M059J (cell line): ENCODE results near the gene HMOX2. TPM values are rescaled to one million over a fixed set of nuclear protein-coding genes. Genes with fewer than 3 reads are reported as not detected.
A peak's percentile ranks its signal among the peaks of the same experiment; 100 is the strongest.

Experiments
- DNase-seq: peaks from one replicate; pipeline ENCODE4 v3.0.0-alpha.2; 2012; ENCODE audit warnings: low read depth
- total RNA-seq: library from RNA; depleted of rRNA; stranded (reverse); fragments of >200 nt; shearing (Covaris generic); gene quantifications from 2 replicates; pipeline ENCODE4 v1.2.3, GENCODE V29; 2014

Gene HMOX2
- total RNA-seq, 1 experiment from 2014 or later: 86.1 TPM

DNA sequence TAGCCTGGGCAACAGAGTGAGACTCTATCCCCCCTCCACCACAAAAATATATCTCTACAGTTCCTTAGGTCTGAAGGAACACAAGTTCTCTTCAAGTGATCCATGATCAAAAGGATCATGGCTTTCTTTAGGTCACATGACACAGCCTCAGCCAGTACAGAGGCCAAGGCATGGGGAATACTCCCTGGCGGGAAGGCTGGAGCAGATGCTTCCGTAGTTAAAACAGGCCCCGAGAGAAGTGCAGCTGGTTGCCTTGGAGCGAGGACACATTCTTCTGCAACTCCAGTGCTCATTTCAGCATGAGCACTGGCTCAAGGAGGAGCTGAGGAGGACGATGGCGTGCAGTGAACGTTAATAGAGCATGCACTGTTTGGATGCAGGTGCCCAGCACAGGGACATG is 48.9 kb downstream of the HMOX2 start:
- no peak for DNase-seq

DNA sequence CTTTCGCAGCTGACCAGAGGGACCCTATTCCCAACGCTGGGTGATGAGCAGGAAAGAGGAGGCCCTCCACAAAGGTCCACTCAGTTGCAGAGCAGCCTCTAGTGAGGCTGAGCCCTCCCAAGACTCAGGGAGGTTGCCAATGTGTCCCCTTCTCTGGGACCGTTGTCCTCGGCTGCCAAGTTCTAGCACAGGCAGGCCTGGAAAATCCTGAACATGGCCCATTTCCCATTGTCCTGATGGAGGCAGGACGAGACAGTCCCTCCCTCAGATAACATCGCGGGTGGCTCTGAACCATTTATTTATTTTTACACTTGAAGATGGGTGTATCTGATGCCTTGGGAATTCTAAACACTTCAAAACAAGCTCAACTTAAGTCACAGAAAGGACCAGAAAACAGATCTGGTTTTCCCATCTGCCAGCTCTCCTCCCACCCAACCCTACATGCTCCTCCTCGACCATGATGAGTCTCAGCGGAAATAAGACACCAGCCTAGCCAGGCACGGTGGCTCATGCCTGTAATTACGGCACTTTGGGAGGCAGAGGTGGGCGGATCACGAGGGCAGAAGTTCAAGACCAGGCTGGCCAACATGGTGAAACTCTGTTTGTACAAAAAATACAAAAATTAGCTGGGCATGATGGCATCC is 49.6 kb downstream of the HMOX2 start:
- no peak for DNase-seq

DNA sequence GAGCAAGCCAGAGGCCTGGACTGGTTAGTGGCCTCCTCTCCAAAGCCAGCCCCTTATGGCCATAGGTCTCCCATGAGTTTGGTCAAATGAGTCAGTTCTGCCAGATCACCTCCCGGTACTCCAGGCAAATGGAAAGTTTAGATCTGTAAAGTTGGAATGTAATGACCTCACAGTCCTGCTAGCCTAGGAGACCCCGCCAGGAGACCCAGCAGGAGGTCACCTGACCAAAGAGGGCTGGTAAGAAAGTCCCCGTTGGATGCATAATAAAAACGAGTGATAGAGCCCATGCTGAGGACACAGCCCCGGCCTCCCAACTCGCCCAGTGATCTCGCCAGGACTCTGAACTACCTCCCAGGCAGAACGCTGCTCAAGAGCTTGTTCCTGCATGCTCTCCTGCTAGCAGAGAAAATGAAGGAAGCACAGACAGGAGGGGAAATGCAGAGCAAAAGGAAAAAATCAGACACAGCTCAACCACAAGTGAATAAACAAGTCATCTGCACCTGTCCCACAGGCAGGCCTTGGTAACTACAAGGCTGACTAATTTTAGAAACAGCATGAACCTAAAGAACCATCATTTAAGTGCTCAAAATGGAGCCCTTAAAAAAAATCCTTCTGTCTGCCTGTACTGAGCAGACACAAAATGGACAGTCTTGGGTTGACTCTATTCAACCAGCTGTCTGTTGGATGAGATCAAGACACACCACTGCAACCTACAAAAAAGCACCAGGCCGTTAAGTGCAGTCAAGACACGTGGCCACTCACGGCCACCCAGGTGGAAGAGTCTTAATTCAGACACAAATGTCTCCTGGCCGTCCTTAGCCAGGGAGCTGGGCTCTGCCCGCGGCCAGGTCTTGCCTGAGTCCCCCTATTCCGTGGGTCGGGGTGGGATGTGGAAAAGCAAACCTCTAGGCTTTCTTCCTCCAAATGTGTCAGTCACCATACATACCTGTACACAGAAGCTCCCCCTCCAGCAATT is 53.2 kb downstream of the HMOX2 start:
- DNase-seq: peak; percentile 87

GRCh38 chr16:4531811-4532210 is 55.6 kb downstream of the HMOX2 start:
- DNase-seq: no peak

- DNase-seq: no peak
These were observed 56.0 kb downstream of the HMOX2 start for GRCh38 chr16:4532238-4532637.

DNA sequence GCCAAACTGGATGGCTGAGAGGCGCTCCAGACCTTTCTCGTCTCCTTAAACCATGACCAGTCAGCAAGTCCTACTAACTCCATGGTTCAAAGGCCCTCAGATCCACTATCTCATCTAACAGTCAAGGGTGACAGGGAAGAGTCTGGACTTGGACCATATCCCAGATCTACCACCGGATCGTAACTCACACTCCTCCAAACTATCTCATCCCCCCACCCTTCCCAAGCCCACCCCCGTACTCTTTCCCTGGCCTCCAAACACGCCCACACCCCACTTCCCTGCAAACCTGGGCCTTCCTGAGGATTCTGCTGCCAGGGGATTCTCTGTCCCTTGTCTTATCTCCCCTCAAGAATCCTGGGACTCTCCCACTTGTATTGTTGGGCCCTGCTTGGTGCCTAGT is 57.3 kb downstream of the HMOX2 start:
- DNase-seq: no peak

- DNase-seq: no peak
These were observed 58.1 kb downstream of the HMOX2 start for GRCh38 chr16:4534151-4534790.

- DNase-seq: no peak
These were observed 59.5 kb downstream of the HMOX2 start for GRCh38 chr16:4535627-4536108.

GRCh38 chr16:4536391-4537106 is 60.4 kb downstream of the HMOX2 start:
- no peak for DNase-seq

DNA sequence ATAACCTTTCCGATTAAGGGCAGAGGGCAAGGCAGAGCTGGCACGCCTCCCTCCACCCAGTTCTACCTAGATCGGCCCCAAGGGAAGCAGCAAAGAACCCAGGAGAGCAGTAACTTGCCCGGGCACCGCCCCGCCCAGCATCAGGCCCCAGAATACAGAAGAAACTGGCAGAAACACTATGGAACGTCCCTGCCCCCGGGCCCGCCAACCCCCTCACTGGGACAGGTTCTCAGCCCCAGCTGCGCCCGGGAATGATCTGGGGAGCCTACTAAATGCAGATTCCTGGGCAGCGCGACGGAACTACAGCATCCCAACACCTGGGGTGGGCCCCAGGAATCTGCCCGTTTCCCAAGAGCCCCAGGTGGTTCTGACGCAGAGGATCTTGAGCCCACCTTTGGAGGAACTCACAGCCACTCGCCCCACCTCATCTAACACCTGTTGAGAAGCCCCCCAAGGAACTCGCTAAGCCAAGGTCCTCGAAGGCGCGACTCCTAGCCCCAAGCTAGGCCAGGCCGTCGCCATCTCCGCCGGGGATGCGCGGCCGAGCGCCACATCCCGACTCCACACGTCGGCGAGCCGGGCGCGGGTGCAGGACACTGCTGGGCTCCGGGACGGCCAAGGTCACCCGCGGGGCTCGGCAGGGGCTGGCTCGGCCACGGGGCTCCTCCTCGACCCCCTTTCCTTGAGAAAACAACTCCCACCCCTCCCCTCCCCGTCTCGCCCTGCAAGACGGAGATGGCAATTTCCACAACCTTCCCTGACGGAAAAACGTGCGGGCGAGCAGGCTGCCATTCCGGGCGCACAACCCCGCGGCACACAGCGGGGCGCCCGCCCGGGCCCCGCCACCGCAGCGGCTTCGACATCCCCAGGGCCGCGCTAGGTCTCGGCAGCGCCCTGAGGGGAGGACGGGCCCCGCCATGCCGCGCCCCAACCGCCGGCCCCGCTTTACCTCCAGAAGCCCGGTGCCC is 61.5 kb downstream of the HMOX2 start:
- DNase-seq: peak; percentile 16

- DNase-seq: peak; percentile 92
These were observed 62.4 kb downstream of the HMOX2 start, which contains the start of gene CDIP1 for GRCh38 chr16:4538350-4539235. CDIP1 (minus strand) TSS chr16:4538773; CDS start chr16:4514130, 24,643 bp downstream.

DNA sequence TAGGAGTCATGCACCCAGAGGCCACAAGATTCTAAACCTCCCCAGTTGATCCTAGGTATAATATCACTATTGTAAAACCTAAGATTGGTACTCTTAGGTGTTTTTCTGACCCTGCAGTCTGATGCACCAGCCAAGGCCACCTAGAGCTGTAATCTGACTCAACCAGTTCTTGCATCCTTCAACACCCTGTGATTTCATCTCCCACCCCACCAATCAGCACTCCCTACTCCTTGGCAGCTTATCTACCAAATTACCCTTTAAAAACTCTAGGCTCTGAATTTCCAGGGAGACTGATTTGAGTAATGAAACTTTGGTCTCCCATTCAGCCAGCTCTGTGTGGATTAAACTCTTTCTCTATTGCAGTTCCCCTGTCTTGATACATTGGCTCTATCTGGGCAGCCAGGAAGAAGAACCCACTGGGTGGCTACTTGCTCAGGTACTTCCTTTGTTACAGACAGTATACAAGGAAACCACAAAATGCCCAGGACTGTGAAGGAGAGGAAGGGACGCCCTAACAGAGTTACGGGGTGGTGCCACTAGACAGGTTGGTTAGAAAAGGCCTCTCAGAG is 63.6 kb downstream of the HMOX2 start:
- no peak for DNase-seq

GRCh38 chr16:4544473-4544872 is 68.3 kb downstream of the HMOX2 start:
- no peak for DNase-seq

GRCh38 chr16:4548124-4548523 is 71.9 kb downstream of the HMOX2 start:
- no peak for DNase-seq

DNA sequence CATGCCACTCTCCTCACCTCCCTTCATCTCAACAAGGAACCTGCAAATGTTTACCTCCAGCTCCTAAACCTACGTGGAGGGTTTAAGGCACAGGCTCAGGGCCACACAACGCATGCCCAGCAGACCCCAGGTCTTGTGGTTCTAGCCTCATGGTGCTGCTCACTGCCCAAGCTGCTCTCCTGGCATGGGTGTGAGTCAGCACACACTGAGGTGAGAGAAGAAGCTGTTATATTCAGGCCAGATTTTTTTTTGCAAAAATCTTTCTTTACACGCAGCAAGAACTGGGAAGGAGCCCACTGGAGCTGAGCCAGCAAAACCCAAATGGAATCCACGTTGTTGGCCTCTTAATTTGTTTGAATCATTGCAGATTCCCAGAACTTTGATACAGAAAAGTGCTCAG is 74.4 kb downstream of the HMOX2 start:
- peak; percentile 23 for DNase-seq

DNA sequence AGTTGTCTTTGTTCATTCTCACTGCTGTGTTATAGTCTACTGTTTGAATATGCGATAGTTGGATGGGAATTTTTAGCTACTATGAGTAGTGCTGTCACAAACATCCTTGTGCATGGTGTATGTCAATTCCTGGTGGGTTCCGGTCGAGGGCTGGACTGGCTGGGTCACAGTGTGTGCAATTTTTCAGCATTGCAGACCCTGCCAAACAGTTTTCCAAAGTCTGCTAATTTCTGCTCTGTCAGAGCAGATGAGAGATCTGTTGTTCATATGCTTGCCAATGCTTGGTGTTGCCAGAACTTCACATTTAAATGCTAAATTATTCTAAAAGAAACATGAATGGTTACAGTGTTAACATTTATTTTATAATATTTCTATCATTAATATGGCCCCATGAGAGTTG is 76.3 kb downstream of the HMOX2 start:
- no peak for DNase-seq

- peak; percentile 60 for DNase-seq
These were observed 79.9 kb downstream of the HMOX2 start, which contains the start of gene C16orf96 for GRCh38 chr16:4556112-4556511. C16orf96 (plus strand) TSS chr16:4556340; CDS start chr16:4556490, 150 bp downstream.

DNA sequence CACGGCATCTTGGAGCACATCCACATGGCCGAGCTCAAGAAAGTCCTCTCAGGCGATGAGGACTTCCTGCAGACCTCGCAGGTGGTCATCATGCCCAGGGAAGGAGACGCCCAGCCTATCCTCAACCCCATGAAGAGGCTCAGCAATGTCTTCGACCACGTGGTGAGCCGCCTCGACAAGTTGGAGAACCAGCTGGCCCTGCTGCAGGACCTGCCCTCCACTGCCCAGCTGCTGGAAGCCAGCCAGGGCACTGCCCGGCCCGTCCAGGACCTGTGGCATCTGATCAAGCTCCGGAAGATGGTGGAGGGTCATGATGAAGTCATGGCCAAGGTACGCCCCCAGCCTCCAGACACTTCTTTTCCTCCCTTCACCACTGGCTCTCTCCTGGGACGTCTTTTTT is 80.4 kb downstream of the HMOX2 start:
- no peak for DNase-seq

DNA sequence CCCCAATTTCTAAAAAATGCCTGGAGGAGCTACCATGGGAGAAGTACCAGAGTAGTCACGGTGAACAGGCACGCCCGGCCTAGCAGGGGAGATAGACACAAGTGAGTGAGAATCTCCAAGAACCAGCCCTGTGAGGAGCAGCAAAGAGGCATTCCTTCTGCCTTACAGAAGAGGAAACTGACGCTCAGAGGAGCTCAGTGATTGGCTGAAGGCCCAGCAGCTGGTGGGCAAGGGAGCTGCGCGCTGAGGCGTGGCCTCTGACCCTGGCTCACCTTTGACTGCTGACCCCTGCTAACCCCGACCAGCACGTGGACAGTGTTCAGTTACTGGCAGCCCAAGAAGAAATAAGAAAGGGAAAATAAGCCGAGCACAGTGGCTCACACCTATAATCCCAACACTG is 81.8 kb downstream of the HMOX2 start:
- DNase-seq: no peak
